ENCODE measurements around the gene GPS1. TPM values are rescaled to one million over a fixed set of nuclear protein-coding genes. Genes with fewer than 3 reads are reported as not detected.

GPS1 gene
- total RNA-seq (2012; rRNA removed): 128 and 144 TPM in 2 replicates

DNA sequence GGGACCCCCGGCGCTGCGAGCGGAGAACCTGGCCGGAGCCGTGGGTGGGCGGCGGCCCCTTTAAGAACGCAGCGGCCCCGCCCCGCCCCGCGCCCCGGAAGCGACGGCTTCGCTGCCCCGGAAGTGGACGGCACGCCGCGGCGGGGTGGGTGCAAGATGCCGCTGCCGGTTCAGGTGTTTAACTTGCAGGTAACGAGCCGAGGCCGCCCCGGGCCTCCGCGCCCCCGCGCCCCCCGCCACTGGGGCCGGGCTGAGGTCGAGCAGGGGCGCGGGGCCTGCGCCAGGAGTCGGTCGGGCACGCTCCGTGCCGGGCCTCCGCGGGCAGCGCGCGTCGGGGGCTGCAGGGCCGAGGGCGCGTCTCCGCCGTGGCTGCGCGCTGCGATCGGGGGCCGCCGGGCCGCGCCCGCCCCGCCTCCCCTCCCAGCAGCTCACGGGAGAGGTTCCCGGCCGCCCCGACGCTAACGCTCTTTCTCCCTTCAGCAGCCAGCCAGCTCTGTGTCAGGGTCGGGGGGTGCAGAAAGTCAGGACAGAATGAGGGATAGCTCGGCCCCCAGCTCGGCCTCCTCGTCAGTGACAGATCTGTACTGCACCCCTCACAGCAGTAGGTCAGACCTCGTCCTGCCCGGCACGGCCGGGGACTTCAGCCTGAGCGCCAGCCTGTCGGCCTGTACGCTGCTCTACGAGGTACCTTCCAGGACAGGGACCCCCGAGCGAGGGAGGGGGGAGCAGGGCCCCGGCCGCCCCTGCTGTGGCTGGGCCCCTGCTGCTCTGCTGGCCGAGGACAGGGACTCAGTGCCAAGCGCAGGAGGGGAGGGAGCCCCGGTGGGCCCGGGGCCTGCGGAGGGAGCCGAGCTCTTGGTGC, at the start of gene GPS1, which contains the start of gene RFNG:
TSS of gene GPS1 (plus strand) at position 123 of the 862 bp plus-strand sequence. CDS start at position 157, 34 bp downstream.
TSS of gene RFNG (minus strand) at position 36 of the 862 bp plus-strand sequence. CDS start 45 bp downstream, outside the sequence.
- Histone ChIP-seq H3K4me1 (ENCODE audit: control insufficient read depth, insufficient read depth, low read length) (peaks cover 19% of the 10 kb centered on the region), H3K9ac (ENCODE audit: low read depth, low read length) (peak within 1 kb of the TSS; percentile 84), H3K9me3 (replicated peaks; ENCODE audit: low read length) (no peaks in the 10 kb centered on the region), H3K4me2 (ENCODE audit: low read length) (peak within 1 kb of the TSS; percentile 89), H3K36me3 (ENCODE audit: insufficient read depth, low read length) (peaks cover 62% of the 10 kb centered on the region), H3K27me3 (ENCODE audit: control insufficient read depth, insufficient read depth, low read length) (no peaks in the 10 kb centered on the region), H3K4me3 (ENCODE audit: low read length) (peak within 1 kb of the TSS; percentile 77)

DNA sequence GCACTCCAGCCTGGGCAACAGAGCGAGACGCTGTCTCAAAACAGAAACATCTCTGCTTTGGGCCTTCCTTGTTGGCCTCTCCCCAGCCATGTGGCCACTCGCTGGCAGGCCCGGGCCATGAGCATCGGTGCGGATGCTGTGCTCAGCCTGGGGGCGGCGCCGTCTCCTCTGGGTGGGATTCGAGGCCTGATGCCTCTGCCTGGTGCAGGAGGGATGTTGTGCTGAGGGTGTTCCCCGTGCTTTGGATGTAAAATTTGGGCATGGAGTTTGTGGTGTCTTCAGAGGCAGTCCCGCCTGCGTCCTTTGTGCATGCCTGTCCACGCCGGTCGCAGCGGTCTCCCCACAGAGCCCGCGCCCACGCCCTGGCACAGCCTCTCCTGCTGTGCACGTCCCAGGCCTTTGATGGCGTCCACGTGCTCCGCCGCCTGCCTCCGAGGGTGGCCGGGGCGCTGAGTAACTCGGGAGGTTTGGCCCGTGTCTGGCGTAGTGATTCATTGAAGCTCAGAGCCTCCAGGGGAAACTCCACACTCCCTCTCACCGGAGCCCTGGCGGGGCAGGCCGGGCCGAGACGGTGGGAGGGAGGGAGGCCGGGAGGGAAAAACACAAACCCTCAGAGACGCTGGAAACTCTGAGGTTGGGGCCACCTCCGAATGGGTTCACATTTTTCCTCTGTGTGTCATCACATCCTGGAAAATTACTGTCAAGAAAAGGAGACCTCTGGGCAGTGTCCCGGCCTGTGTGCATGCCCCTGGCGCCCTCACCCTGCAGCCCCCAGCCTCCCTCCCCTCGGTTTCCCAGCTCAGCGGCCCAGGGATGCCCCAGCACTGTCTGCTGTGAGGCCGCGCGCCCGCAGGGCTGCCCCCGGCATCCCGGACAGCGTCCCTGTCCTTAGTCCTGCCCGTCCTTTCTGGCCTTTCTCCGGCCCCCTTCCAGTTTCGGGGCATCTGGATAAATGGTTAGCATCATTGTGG, 48.0 kb upstream of the GPS1 start:
- no peaks in the 10 kb centered on the region for H3K36me3 ChIP-seq (ENCODE audit: insufficient read depth, low read length)
- no peak overlapping the region for H3K4me3 ChIP-seq (ENCODE audit: low read length)
- H3K9me3 ChIP-seq (replicated peaks; ENCODE audit: low read length): no peaks in the 10 kb centered on the region
- H3K9ac ChIP-seq (ENCODE audit: low read depth, low read length): peak overlapping the region; percentile 5
- H3K4me1 ChIP-seq (ENCODE audit: control insufficient read depth, insufficient read depth, low read length): peaks cover 56% of the 10 kb centered on the region
- peak overlapping the region; percentile 62 for H3K4me2 ChIP-seq (ENCODE audit: low read length)
- H3K27me3 ChIP-seq (ENCODE audit: control insufficient read depth, insufficient read depth, low read length): no peaks in the 10 kb centered on the region

DNA sequence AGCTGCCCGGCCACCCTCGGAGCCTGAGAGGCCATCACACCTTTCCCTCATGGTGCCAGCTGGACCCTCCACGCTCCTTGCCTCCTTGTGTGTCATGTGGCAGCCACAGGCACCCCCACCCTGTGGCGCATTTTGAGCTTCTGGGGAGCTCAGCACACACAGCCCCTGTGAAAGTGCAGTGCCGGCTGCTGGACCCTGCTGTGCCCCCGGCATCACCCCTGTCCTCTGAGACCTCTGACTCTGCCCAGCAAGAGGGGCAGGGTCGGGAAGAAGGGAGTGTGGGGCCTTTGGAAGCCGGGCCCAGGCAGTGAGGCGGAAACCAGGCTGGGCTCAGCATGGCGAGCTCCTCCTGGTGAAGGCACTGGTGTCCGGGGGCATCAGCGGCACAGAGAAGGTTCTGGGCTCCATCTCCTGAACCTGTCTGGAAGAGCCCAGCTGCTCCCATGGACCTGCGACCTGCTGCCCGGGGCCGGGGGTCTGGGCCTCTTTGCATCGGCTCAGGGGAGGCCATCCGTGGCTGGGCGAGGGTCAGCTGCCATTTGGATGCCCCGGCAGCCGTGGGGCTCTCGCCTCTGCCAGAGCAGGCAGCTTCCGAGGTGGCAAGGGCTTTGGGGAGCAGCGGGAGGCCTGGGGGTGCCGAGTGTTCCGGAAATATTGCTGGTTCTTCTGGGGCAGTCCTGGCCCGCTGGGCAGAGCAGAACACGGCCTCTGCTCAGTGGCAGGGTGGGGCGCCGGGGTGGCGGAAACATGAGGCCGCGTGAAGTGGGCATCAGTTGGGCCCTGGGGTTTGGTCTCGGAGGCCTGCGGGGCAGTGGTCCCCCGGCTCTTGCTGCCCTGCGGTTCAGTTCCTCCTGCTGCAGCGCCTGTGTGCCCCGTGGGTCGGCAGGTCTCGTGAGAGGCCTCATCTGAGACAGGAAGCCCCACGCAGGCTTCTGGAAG, 46.9 kb upstream of the GPS1 start:
- Histone ChIP-seq H3K4me2 (ENCODE audit: low read length) (peak overlapping the region; percentile 52), H3K9ac (ENCODE audit: low read depth, low read length) (no peak overlapping the region), H3K27me3 (ENCODE audit: control insufficient read depth, insufficient read depth, low read length) (no peaks in the 10 kb centered on the region), H3K4me3 (ENCODE audit: low read length) (no peak overlapping the region), H3K4me1 (ENCODE audit: control insufficient read depth, insufficient read depth, low read length) (peaks cover 56% of the 10 kb centered on the region), H3K36me3 (ENCODE audit: insufficient read depth, low read length) (no peaks in the 10 kb centered on the region), H3K9me3 (replicated peaks; ENCODE audit: low read length) (no peaks in the 10 kb centered on the region)

DNA sequence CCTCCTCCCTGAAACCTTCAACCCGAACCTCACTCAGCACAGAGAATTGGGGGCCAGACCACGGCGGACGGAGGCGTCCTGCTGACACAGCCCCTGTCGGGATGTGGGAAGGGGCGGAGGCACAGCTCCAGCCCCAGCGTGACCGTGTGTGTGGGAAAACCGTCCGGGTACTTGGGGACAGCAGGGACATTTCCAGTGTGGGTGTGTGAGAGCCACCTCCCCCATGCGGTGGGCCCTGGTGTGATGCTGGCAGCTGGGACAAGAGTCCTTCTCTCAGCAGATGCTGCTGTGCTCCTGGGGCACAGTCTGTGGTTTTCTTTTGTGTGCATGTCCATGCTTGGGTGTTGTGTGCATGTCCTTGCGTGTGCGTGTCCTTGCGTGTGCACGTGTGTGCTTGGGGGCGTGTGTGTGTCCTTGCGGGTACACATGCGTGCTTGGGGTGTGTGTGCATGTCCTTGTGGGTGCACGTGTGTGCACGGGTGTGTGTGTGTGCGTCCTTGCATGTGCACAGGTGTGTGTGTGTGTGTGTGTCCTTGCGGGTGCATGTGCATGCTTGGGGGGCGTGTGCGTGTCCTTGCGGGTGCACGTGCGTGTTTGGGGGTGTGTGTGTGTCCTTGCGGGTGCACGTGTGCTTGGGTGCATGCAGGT, 45.9 kb upstream of the GPS1 start:
- Histone ChIP-seq H3K4me2 (ENCODE audit: low read length) (no peak overlapping the region), H3K9ac (ENCODE audit: low read depth, low read length) (no peak overlapping the region), H3K4me1 (ENCODE audit: control insufficient read depth, insufficient read depth, low read length) (peaks cover 56% of the 10 kb centered on the region), H3K9me3 (replicated peaks; ENCODE audit: low read length) (no peaks in the 10 kb centered on the region), H3K4me3 (ENCODE audit: low read length) (no peak overlapping the region), H3K36me3 (ENCODE audit: insufficient read depth, low read length) (no peaks in the 10 kb centered on the region), H3K27me3 (ENCODE audit: control insufficient read depth, insufficient read depth, low read length) (no peaks in the 10 kb centered on the region)

DNA sequence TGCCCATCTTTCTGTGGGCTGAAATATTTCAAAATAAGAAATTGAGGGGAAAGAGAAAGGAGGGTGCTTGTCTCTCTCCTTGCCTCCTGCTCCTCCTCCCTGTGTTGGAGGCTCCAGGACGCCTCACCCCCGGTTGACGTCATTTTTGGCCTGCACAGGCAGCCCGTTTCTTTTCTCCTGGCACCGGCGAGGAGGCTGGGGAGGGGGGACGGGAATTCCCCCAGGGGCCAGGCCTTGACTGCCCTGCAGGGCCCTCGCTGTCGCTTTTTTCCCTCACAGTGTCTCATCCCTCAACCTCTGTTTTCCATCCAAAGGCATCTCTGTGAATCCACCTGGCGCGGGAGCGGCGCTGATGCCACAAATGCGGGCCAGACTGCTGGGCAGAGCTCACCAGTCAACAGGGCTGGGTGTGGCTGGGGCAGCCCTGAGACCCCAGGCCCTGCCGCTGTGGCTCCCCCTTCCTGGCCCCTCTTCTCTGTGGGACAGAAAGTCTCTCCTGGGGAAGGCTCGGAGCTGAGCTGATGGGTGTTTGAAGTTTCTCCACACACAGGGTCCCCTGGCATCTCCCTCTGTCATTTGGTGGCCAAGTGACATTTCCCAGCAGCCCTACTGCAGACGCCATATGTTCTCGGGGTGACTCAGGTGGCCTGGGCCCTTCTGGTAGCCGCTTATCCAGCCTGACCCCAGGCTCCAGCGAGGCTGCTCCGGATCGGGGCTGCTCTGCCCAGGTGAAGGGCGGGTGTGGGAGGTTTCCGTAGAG, 45.0 kb upstream of the GPS1 start:
- H3K4me2 ChIP-seq (ENCODE audit: low read length): peak overlapping the region; percentile 40
- H3K36me3 ChIP-seq (ENCODE audit: insufficient read depth, low read length): no peaks in the 10 kb centered on the region
- H3K9ac ChIP-seq (ENCODE audit: low read depth, low read length): no peak overlapping the region
- no peaks in the 10 kb centered on the region for H3K9me3 ChIP-seq (replicated peaks; ENCODE audit: low read length)
- no peak overlapping the region for H3K4me3 ChIP-seq (ENCODE audit: low read length)
- no peaks in the 10 kb centered on the region for H3K27me3 ChIP-seq (ENCODE audit: control insufficient read depth, insufficient read depth, low read length)
- peaks cover 52% of the 10 kb centered on the region for H3K4me1 ChIP-seq (ENCODE audit: control insufficient read depth, insufficient read depth, low read length)

DNA sequence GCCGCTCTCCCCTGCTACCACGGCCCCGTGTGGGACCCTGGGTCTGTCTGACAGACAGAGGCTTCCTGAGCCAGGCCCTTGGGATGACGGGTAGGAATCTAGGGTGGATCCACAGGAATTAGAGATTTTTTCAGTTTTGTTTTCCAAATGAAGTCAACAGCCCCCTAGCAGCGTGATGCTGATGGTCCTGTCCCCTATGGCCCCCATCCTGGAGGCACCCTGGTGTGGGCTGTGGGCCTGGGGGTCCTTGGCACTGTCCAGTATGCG, 44.5 kb upstream of the GPS1 start:
- no peak overlapping the region for H3K9ac ChIP-seq (ENCODE audit: low read depth, low read length)
- H3K9me3 ChIP-seq (replicated peaks; ENCODE audit: low read length): no peaks in the 10 kb centered on the region
- no peak overlapping the region for H3K4me2 ChIP-seq (ENCODE audit: low read length)
- H3K36me3 ChIP-seq (ENCODE audit: insufficient read depth, low read length): no peaks in the 10 kb centered on the region
- no peak overlapping the region for H3K4me3 ChIP-seq (ENCODE audit: low read length)
- H3K4me1 ChIP-seq (ENCODE audit: control insufficient read depth, insufficient read depth, low read length): peaks cover 52% of the 10 kb centered on the region
- no peaks in the 10 kb centered on the region for H3K27me3 ChIP-seq (ENCODE audit: control insufficient read depth, insufficient read depth, low read length)

DNA sequence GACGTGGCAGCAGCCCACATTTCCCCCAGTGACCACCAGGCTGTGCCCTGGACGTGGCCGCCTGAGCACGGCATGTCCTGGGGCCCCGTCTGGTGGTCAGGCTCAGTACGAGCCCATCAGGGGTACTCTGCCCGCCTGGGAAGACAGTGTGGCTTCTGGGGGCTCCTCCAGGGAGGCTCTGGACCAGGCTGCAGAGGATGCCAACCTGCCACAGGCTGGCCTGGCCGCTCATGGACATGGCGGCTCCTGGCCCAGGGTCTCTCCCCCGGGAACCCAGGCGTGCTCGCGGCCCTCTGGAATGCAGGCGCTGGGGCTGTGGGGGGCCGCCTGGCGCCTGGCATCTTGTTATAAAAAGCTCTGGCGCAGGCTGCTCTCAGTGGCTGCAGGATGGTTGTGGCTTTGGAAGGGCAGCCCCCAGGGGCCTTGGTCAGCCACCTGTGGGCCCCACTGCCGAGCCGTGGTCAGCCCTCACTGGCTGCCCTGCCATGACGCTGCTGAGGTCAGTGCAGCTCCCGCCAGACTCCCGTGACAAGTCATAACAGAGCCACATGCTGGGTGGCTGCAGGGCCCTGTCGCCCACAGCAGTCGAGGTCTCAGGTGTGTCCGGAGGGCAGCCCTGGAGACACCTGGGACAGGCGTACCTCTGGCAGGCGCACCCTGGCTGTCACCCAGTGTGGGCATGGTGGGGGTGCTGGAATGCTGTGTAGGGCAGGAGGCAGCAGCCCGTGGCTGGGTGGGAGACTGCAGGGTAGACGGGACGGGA, 44.0 kb upstream of the GPS1 start:
- H3K27me3 ChIP-seq (ENCODE audit: control insufficient read depth, insufficient read depth, low read length): no peaks in the 10 kb centered on the region
- H3K36me3 ChIP-seq (ENCODE audit: insufficient read depth, low read length): no peaks in the 10 kb centered on the region
- peaks cover 51% of the 10 kb centered on the region for H3K4me1 ChIP-seq (ENCODE audit: control insufficient read depth, insufficient read depth, low read length)
- no peak overlapping the region for H3K4me3 ChIP-seq (ENCODE audit: low read length)
- no peak overlapping the region for H3K4me2 ChIP-seq (ENCODE audit: low read length)
- H3K9ac ChIP-seq (ENCODE audit: low read depth, low read length): no peak overlapping the region
- H3K9me3 ChIP-seq (replicated peaks; ENCODE audit: low read length): no peaks in the 10 kb centered on the region

DNA sequence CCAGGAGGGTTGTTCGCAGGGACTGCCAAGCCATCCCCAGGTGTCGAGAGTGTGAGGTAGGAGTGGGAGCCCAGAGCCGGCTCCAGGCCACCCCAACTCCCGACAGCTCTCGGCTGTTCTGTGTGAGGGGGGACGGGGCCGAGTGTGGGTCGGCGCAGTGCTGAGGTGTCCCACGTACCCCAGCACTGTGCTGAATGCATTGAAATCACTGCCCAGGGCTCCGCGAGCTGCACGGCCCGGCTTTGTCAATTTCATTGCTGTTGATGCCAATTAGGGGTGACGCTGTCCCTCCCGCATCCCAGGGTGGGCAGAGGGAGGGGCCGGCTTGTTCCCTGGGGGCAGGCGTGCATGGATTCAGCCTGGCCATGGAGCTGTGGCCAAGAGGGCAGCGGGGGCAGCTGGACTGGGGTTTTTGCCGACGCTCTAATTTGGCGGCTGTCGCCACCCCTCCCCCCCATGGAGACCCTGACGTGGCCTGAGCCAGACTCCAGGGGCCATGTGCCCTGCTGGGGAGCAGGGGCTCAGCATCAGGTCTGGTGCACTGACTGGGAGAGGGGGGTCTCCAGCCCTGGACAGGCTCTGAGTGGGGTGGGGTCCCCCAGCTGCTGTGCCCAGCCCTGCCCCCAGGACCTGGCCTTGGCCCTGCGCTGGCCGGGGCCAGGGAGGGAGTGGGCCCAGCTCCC, 43.3 kb upstream of the GPS1 start:
- H3K36me3 ChIP-seq (ENCODE audit: insufficient read depth, low read length): no peaks in the 10 kb centered on the region
- no peaks in the 10 kb centered on the region for H3K9me3 ChIP-seq (replicated peaks; ENCODE audit: low read length)
- no peak overlapping the region for H3K4me2 ChIP-seq (ENCODE audit: low read length)
- no peaks in the 10 kb centered on the region for H3K27me3 ChIP-seq (ENCODE audit: control insufficient read depth, insufficient read depth, low read length)
- peaks cover 44% of the 10 kb centered on the region for H3K4me1 ChIP-seq (ENCODE audit: control insufficient read depth, insufficient read depth, low read length)
- no peak overlapping the region for H3K9ac ChIP-seq (ENCODE audit: low read depth, low read length)
- H3K4me3 ChIP-seq (ENCODE audit: low read length): no peak overlapping the region

DNA sequence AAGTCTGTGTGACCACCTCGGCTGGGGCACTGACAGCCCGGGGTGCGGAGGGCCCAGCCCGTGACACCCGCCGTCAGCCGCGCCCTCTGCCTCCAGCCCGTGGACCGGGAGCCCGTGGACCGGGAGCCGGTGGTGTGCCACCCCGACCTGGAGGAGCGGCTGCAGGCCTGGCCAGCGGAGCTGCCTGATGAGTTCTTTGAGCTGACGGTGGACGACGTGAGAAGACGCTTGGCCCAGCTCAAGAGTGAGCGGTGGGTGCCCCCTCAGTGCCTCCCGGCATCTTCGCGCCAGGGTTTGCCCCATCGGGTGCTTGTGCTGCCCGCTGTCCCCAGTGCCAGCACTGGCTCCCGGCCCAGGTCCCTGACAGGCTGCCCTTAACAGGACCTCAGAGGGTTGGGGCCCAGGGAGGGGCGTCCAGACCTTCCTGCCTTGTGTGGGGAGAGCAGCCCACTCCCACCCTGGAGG, 42.7 kb upstream of the GPS1 start:
- Histone ChIP-seq H3K4me1 (ENCODE audit: control insufficient read depth, insufficient read depth, low read length) (peaks cover 39% of the 10 kb centered on the region), H3K4me3 (ENCODE audit: low read length) (no peak overlapping the region), H3K4me2 (ENCODE audit: low read length) (no peak overlapping the region), H3K36me3 (ENCODE audit: insufficient read depth, low read length) (no peaks in the 10 kb centered on the region), H3K9ac (ENCODE audit: low read depth, low read length) (no peak overlapping the region), H3K9me3 (replicated peaks; ENCODE audit: low read length) (no peaks in the 10 kb centered on the region), H3K27me3 (ENCODE audit: control insufficient read depth, insufficient read depth, low read length) (no peaks in the 10 kb centered on the region)
